HG02763 (cell line): ENCODE data around the gene APOC4.

Experiments
- ATAC-seq: cut with Tn5 transposase; IDR thresholded peaks from one replicate; pipeline ENCODE4 v1.9.1; 2021; ENCODE audit warnings: mild to moderate bottlenecking, moderate library complexity; ENCODE audit not compliant: unreplicated experiment

APOC4 gene

GRCh38 chr19:44992336-44993163 is 50.5 kb downstream of the APOC4 start:
- ATAC-seq, result no peak

GRCh38 chr19:44993526-44993925 is 51.5 kb downstream of the APOC4 start:
- ATAC-seq, result no peak

- ATAC-seq, result no peak
Observed at GRCh38 chr19:44993926-44994537, 52.0 kb downstream of the APOC4 start.
